Astrocyte of the cerebellum (primary cell): ENCODE measurements around the gene ZNF491.
"Not testable (repeated sequence)": the region's sequence is repeated elsewhere in the genome, so short reads cannot be mapped to it uniquely, and the experiment has no call there.

Experiments used
- DNase-seq: peaks from one replicate; pipeline ENCODE4 v3.0.0-alpha.2; 2011; ENCODE audit warnings: low read depth
- H3K4me3 ChIP-seq: 2 replicates; pipeline ENCODE4 v1.5.1; 2011; ENCODE audit warnings: mild to moderate bottlenecking, low read depth, low read length, moderate library complexity
- CTCF ChIP-seq: IDR thresholded peaks from 2 replicates; pipeline ENCODE4 v1.5.1; 2012; ENCODE audit warnings: low read length, low read depth, moderate library complexity, mild to moderate bottlenecking; ENCODE audit errors: missing control alignments
- in situ Hi-C: cut with HindIII; loops from 2 replicates; pipeline ENCODE4 v1.10.0; 2017; ENCODE audit warnings: low sequenced_read_pairs

The ZNF491 gene

GRCh38 chr19:11848594-11849469 is 50.5 kb downstream of the ZNF491 start, which contains the start of gene ZNF439:
Gene ZNF439 (plus strand): TSS chr19:11848726. CDS start chr19:11848868, 142 bp downstream.
- in situ Hi-C loops: no loop called here
- H3K4me3 ChIP-seq: peak within 1 kb of the TSS; percentile 49
- peak; percentile 3 for DNase-seq
- TF ChIP-seq CTCF: no peak

DNA sequence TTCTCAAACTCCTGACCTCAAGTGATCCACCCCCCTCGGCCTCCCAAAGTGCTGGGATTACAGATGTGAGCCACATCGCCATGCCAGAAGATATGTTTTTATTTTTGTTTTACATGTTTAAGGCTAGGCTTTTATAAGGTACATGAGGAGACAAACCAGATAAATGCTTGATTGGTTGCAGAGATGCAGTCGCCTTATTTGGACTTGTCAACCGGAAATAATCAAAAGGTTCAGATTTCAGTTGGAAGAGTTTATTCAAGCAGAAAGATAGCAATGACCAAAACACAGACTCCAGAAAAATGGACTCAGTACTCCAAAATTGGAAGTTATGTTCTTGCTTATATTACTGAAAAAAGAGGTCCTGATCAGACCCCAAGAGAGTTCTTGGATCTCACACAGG is 52.0 kb downstream of the ZNF491 start:
- DNase-seq, H3K4me3 ChIP-seq, in situ Hi-C loops: not testable (repeated sequence)

DNA sequence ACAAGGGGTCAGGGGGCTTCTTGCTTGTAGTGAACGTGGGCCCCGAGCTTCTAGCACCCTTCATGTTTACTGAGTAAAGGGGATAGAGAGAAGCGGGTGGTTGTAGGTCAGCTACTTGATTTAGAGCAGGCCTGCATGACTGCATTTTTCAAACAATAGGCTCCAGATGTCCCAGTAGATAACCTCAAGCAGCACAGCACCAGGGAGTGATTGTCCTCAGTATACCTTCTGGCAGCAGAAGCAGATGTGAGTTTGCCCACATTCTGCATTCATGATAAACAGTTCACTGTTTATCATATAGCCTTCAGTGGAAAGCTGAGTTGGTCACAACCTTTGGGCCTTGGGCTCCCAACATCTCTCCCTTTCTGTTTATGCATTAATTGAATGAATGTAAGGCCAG is 55.0 kb downstream of the ZNF491 start:
- in situ Hi-C loops: no loop called here
- H3K4me3 ChIP-seq: no peak overlapping the region
- DNase-seq: no peak
- no peak for TF ChIP-seq CTCF

DNA sequence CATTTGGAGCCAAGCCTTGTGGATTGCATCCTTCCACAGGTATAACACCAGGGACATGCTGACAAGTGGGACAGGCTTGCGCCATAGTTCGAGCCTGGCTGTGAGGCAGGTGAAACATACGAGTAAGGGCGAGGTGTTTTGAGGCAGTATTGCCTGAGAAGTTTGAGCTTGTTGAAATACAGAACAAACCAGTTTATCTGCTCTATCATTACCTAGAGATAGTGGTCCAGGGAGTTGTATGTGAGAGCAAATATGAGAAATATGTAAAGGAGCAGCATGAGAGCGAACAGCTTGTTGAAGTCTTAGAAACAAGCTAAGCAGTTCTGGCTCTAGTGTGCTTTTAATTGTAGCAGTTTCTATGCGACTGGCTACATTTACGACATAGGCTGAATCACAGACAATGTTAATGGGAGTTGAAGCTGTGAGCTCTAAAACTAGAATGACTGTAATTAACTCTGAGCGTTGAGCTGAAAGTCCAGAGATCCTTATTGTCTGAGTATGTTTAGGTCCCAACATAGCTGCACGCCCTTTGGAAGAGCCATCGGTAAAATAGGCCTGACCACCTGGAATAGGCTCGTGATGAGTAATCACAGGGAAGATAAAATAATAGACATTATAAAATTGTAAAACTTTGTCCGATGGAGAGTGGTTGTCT is 58.4 kb downstream of the ZNF491 start:
- in situ Hi-C loops: no loop called here
- no peak overlapping the region for H3K4me3 ChIP-seq
- no peak for TF ChIP-seq CTCF

More for the DNA sequence above, 58.4 kb downstream of the ZNF491 start:
- no peak for DNase-seq
